CD4-positive, alpha-beta T cell treated with Interleukin-4 for 1 hour (primary cell): ENCODE measurements around the gene PAK4.

Experiments
- DNase-seq, 2 donors: peaks; one replicate each; pipeline ENCODE4 v3.0.0-alpha.2; 2020 to 2022

PAK4 gene

GRCh38 chr19:39147480-39147879 is 21.9 kb downstream of the PAK4 start:
- no peak for DNase-seq

- no peak for DNase-seq
Observed at GRCh38 chr19:39148939-39149529, 23.4 kb downstream of the PAK4 start.

GRCh38 chr19:39150235-39150634 is 24.6 kb downstream of the PAK4 start:
- DNase-seq = no peak

GRCh38 chr19:39150807-39151600 is 25.4 kb downstream of the PAK4 start:
- no peak for DNase-seq

- no peak for DNase-seq
Observed at GRCh38 chr19:39152066-39152465, 26.5 kb downstream of the PAK4 start.

GRCh38 chr19:39154100-39154628 is 28.6 kb downstream of the PAK4 start:
- DNase-seq = no peak

GRCh38 chr19:39154629-39155100 is 29.1 kb downstream of the PAK4 start:
- DNase-seq = no peak

GRCh38 chr19:39155114-39155700 is 29.6 kb downstream of the PAK4 start:
- no peak for DNase-seq

- no peak for DNase-seq
Observed at GRCh38 chr19:39155741-39156140, 30.2 kb downstream of the PAK4 start.

- DNase-seq = no peak
Observed at GRCh38 chr19:39156326-39157230, 31.0 kb downstream of the PAK4 start.

- DNase-seq = no peak
Observed at GRCh38 chr19:39157275-39157996, 31.9 kb downstream of the PAK4 start.

- DNase-seq = no peak
Observed at GRCh38 chr19:39157997-39158389, 32.4 kb downstream of the PAK4 start.

GRCh38 chr19:39158646-39159260 is 33.2 kb downstream of the PAK4 start:
- no peak for DNase-seq

- DNase-seq = no peak
Observed at GRCh38 chr19:39160523-39160861, 34.9 kb downstream of the PAK4 start.

- no peak for DNase-seq
Observed at GRCh38 chr19:39160889-39161672, 35.5 kb downstream of the PAK4 start.

- DNase-seq = no peak
Observed at GRCh38 chr19:39162441-39163043, 37.0 kb downstream of the PAK4 start.

GRCh38 chr19:39163621-39164020 is 38.0 kb downstream of the PAK4 start:
- DNase-seq = no peak

- no peak for DNase-seq
Observed at GRCh38 chr19:39164289-39164688, 38.7 kb downstream of the PAK4 start.

GRCh38 chr19:39165857-39166256 is 40.3 kb downstream of the PAK4 start:
- DNase-seq = no peak
